Epithelial cell of esophagus (primary cell): ENCODE data around the gene SUSD2.

ENCODE experiments used
- DNase-seq: peaks from one replicate; pipeline ENCODE4 v3.0.0; 2010; ENCODE audit warnings: low read depth
- H3K4me3 ChIP-seq: 2 replicates; pipeline ENCODE4 v1.5.1; 2011; ENCODE audit warnings: mild to moderate bottlenecking, low read length, control low read depth
- TF ChIP-seq, protein P1 (sequence below): IDR thresholded peaks from 2 replicates; pipeline ENCODE4 v1.5.1; 2011; ENCODE audit warnings: low read depth, mild to moderate bottlenecking, low read length, control low read depth, inconsistent platforms; ENCODE audit not compliant: insufficient read depth; ENCODE audit errors: missing control alignments

The SUSD2 gene

DNA sequence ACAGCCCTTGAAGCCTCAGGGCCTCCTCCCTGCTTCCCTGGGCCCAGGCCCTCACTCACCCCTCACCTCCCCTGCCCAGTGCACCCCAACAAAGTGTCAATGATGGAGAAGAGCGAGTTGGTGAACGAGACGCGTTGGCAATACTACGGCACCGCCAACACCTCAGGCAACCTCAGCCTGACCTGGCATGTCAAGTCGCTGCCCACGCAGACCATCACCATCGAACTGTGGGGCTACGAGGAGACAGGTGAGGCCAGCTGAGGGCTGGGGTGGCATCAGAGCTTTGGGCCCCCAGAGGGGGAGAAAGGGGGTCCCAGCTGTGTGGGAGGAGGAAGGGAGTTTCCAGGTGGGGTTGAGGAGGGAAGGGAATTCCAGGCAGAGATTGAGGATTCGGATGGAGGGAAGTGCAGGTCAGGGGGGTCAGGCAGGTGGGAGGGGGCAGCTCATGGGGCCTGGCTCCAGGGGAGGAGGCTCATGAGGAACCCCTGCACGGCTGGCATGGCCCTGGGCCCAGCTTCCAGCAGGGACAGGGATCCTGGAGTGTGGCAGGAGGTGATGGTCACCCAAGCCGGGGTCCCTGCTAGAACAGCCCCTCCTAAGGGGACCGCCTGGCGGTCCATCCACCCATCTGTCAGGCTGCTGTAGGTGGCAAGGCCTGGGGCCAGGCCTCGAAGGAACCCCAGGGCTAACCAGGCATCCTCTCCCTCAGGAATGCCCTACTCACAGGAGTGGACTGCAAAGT is 2.9 kb downstream of the SUSD2 start:
- no peak overlapping the region for H3K4me3 ChIP-seq
- no peak for DNase-seq
- TF ChIP-seq, protein P1, sequence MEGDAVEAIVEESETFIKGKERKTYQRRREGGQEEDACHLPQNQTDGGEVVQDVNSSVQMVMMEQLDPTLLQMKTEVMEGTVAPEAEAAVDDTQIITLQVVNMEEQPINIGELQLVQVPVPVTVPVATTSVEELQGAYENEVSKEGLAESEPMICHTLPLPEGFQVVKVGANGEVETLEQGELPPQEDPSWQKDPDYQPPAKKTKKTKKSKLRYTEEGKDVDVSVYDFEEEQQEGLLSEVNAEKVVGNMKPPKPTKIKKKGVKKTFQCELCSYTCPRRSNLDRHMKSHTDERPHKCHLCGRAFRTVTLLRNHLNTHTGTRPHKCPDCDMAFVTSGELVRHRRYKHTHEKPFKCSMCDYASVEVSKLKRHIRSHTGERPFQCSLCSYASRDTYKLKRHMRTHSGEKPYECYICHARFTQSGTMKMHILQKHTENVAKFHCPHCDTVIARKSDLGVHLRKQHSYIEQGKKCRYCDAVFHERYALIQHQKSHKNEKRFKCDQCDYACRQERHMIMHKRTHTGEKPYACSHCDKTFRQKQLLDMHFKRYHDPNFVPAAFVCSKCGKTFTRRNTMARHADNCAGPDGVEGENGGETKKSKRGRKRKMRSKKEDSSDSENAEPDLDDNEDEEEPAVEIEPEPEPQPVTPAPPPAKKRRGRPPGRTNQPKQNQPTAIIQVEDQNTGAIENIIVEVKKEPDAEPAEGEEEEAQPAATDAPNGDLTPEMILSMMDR, result no peak

DNA sequence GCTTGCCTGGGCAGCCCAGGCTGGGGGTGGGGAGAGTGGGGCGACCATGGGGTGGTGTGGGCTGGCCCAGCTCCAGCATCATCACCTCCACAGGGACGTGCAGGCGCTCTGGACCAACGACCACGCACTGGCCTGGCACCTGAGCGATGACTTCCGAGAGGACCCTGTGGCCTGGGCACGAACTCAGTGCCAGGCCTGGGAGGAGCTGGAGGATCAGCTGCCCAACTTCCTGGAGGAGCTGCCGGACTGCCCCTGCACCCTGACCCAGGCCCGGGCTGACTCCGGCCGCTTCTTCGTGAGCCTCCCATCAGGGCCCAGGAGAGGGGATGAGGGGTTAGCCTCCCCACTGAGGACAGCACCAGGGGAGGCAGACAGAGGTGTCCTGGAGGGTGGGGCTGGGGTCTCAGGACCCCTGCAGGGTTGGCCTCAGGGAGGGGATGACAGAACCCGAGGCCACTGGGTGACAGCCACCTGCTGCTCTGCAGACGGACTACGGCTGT is 3.8 kb downstream of the SUSD2 start:
- no peak for DNase-seq
- TF ChIP-seq, protein P1, result no peak
- H3K4me3 ChIP-seq, result no peak overlapping the region

DNA sequence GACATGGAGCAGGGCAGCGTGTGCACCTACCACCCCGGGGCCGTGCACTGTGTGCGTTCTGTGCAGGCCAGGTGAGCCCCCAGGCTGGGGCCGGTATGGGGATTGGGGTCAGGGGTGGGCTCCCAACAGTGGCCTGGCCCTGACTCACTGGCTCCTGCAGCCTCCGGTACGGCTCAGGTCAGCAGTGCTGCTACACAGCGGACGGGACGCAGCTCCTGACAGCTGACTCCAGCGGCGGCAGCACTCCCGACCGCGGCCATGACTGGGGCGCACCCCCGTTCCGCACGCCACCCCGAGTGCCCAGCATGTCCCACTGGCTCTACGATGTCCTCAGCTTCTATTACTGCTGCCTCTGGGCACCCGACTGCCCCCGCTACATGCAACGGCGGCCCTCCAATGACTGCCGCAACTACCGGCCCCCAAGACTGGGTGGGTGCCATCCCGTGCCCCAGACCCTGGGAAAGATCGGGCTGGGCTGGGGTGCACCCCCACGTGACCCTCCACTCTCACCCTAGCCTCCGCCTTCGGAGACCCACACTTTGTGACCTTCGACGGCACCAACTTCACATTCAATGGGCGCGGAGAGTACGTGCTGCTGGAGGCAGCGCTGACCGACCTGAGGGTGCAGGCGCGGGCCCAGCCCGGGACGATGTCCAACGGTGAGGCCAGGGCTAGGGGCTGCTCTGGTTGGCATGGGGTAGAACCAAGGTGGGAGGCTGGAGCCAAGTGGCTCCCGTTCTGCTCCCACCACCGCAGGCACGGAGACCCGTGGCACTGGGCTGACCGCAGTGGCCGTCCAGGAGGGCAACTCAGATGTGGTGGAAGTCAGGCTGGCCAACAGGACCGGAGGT is 4.4 kb downstream of the SUSD2 start:
- no peak for DNase-seq
- H3K4me3 ChIP-seq, result no peak overlapping the region
- TF ChIP-seq, protein P1, result no peak

DNA sequence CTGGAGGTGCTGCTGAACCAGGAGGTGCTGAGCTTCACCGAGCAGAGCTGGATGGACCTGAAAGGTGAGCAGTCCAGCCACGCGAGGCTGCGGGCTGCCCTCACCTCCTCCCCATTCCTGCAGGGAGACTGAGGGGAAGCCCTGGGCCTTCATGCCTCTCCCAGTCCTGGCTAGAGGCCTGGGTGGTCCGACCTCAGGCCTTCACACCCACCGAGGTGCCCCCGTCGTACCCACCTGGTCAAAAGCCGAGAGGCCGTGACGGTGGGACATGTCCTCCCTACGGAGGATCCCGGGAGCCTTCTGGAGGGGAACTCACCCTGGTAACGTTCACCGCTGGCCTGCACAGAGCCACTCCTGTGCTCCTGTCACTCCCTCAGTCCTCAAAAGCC is 5.1 kb downstream of the SUSD2 start:
- TF ChIP-seq, protein P1, result no peak
- DNase-seq, result no peak
- H3K4me3 ChIP-seq, result no peak overlapping the region

DNA sequence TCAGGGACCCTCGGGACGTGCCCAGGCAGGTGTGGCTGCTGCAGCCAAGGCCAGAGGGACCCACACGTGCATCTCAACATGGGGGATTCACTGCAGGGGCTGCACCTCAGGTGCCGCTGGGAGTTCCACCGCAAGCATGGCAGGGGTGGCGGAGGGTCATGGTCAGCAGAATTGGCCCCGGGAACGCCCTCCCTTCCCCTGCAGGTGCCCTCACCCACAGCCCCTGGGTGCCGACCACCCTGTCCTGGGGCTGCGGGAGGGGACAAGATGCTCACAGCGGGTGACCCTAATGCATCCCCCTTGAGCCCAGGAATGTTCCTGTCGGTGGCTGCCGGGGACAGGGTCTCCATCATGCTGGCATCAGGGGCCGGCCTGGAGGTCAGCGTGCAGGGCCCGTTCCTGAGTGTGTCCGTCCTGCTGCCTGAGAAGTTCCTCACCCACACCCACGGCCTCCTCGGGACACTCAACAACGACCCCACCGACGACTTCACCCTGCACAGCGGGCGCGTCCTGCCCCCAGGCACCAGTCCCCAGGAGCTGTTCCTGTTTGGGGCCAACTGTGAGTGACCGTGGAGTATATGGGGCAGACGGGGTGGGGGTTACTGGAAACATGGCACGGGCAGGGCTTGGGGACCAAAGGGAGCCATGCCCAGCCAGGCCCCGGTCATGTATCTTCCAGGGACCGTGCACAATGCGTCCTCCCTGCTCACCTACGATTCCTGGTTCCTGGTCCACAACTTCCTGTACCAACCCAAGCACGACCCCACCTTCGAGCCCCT is 5.8 kb downstream of the SUSD2 start:
- no peak for DNase-seq
- TF ChIP-seq, protein P1, result no peak
- H3K4me3 ChIP-seq, result no peak overlapping the region

DNA sequence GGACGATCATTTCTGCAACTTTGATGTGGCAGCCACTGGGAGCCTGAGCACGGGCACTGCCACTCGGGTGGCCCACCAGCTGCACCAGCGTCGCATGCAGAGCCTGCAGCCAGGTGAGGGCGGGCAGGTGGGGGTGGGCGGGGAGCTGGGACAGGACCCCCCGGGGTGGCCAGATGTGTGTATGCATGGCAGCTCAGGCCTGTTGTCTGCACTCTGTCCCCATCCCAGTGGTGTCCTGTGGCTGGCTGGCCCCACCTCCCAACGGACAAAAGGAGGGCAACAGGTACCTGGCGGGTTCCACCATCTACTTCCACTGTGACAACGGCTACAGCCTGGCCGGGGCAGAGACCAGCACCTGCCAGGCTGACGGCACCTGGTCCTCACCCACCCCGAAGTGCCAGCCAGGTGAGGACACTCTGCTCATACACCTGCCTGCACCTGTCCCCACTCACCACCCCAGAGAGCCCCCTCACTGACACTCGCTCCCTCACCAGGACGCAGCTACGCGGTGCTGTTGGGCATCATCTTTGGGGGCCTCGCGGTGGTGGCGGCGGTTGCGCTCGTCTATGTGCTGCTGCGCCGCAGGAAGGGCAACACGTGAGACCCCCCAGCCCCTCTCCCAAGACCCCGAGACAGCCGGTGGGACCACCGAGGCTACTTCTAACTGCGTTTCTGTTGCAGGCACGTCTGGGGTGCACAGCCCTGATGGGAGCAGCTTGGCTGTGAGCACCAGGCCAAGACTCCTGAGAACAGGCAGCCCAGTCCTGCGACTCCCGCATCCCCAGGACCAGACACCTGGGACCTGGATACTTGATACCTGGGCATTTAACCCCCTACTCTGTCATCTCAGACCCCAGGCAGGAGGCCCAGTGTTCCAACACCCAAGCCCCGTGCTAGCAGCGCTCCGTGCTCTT is 6.7 kb downstream of the SUSD2 start:
- H3K4me3 ChIP-seq, result no peak overlapping the region
- TF ChIP-seq, protein P1, result no peak
- no peak for DNase-seq
